Measurements from ENCODE around the gene MTCH2. TPM values are rescaled to one million over a fixed set of nuclear protein-coding genes. Genes with fewer than 3 reads are reported as not detected.
A peak's percentile ranks its signal among the peaks of the same experiment; 100 is the strongest.

The MTCH2 gene
- polyA plus RNA-seq, 1 experiment, result 194 TPM

DNA sequence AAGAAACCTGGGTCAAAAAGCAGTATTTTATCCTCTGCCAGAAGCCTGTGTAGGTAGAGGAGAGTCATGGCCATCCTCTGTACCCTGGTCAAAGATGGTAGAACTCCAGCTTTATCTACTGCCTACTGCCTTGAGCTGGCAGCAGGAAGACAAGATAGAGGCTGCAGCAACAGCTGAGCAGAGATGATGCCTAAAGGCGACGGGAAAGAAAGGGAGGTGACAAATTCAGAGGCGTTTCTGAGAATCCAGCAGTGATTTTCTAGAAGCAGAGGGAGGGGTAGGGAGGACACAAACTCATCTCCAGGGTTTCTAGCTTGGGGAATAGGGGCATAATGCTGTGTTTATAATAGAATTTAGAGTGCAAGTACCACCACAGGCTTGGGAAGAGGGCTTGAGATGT is 32.7 kb downstream of the MTCH2 start:
- Histone ChIP-seq H3K27me3 (ENCODE audit: control insufficient read depth, insufficient read depth, low read length) (no peaks in the 10 kb centered on the region), H3K9me3 (ENCODE audit: control insufficient read depth, insufficient read depth, low read length) (no peaks in the 10 kb centered on the region), H3K4me3 (ENCODE audit: low read depth, low read length) (no peak overlapping the region), H3K27ac (ENCODE audit: low read depth, low read length) (no peak overlapping the region)
- no peak for DNase-seq (ENCODE audit: low read depth, low spot score)
- ChIA-PET CTCF (no interaction called here), POLR2A (interaction anchor here (0.6 kb wide), 1 partner anchor 38 kb away, joined by 3 read pairs; no protein-coding TSS in a partner anchor)
- TF ChIP-seq, protein P1, sequence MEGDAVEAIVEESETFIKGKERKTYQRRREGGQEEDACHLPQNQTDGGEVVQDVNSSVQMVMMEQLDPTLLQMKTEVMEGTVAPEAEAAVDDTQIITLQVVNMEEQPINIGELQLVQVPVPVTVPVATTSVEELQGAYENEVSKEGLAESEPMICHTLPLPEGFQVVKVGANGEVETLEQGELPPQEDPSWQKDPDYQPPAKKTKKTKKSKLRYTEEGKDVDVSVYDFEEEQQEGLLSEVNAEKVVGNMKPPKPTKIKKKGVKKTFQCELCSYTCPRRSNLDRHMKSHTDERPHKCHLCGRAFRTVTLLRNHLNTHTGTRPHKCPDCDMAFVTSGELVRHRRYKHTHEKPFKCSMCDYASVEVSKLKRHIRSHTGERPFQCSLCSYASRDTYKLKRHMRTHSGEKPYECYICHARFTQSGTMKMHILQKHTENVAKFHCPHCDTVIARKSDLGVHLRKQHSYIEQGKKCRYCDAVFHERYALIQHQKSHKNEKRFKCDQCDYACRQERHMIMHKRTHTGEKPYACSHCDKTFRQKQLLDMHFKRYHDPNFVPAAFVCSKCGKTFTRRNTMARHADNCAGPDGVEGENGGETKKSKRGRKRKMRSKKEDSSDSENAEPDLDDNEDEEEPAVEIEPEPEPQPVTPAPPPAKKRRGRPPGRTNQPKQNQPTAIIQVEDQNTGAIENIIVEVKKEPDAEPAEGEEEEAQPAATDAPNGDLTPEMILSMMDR (IDR thresholded peaks at IDR 0.05; ENCODE audit: low read depth, low read length), result no peak

DNA sequence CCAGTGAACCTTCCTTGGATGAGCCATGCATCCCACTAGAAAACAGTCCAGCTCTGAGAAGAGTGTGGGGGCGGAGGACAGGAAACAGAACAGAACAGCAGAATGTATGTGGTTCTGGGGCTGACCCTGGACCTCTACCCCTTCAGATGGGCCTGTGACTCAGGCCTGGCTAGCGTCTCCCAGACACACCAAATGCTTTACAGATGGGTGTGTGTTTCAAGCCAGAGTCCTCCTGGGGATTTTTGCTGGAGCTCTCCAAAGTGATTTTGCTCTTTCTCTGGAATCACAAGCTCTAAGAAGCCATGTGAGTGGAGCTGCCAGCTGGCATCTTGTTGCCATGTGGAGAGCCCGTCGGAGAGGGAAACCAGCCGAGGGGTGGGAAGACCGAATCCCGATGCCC is 35.0 kb downstream of the MTCH2 start:
- ChIA-PET POLR2A (interaction anchor here (0.6 to 1.7 kb wide), 8 partner anchors 9 to 191 kb away, joined by 3 to 7 read pairs (median 4); partner anchors contain the start of genes C1QTNF4, KBTBD4 and NDUFS3), CTCF (interaction anchor here (1.2 to 2.0 kb wide), 3 partner anchors 11 to 233 kb away, joined by 4 to 13 read pairs (median 5); no protein-coding TSS in a partner anchor)
- H3K27me3 ChIP-seq (ENCODE audit: control insufficient read depth, insufficient read depth, low read length), result no peaks in the 10 kb centered on the region
- TF ChIP-seq, protein P1 (IDR thresholded peaks at IDR 0.05; ENCODE audit: low read depth, low read length), result no peak
- peak overlapping the region; percentile 73 for H3K27ac ChIP-seq (ENCODE audit: low read depth, low read length)
- no peaks in the 10 kb centered on the region for H3K9me3 ChIP-seq (ENCODE audit: control insufficient read depth, insufficient read depth, low read length)
- peak; percentile 84 for DNase-seq (ENCODE audit: low read depth, low spot score)
- no peak overlapping the region for H3K4me3 ChIP-seq (ENCODE audit: low read depth, low read length)

- ChIA-PET POLR2A (interaction anchor here (1.1 to 1.7 kb wide), 2 partner anchors 9 to 191 kb away, joined by 3 to 7 read pairs; no protein-coding TSS in a partner anchor), CTCF (interaction anchor here (1.2 to 2.0 kb wide), 3 partner anchors 12 to 233 kb away, joined by 4 to 13 read pairs (median 5); no protein-coding TSS in a partner anchor)
- H3K9me3 ChIP-seq (ENCODE audit: control insufficient read depth, insufficient read depth, low read length), result no peaks in the 10 kb centered on the region
- no peak for DNase-seq (ENCODE audit: low read depth, low spot score)
- no peak overlapping the region for H3K4me3 ChIP-seq (ENCODE audit: low read depth, low read length)
- peak overlapping the region; percentile 73 for H3K27ac ChIP-seq (ENCODE audit: low read depth, low read length)
- TF ChIP-seq, protein P1 (IDR thresholded peaks at IDR 0.05; ENCODE audit: low read depth, low read length), result no peak
- H3K27me3 ChIP-seq (ENCODE audit: control insufficient read depth, insufficient read depth, low read length), result no peaks in the 10 kb centered on the region
Observed at GRCh38 chr11:47606731-47607130, 35.6 kb downstream of the MTCH2 start.

- POLR2A ChIA-PET, result interaction anchor here (0.6 kb wide), 1 partner anchor 778 kb away, joined by 11 read pairs; no protein-coding TSS in a partner anchor
Observed at GRCh38 chr11:47605921-47606320, 36.4 kb downstream of the MTCH2 start.

GRCh38 chr11:47603295-47603694 is 39.1 kb downstream of the MTCH2 start:
- POLR2A ChIA-PET, result no interaction called here
- Histone ChIP-seq H3K27me3 (ENCODE audit: control insufficient read depth, insufficient read depth, low read length) (no peaks in the 10 kb centered on the region), H3K9me3 (ENCODE audit: control insufficient read depth, insufficient read depth, low read length) (no peaks in the 10 kb centered on the region), H3K4me3 (ENCODE audit: low read depth, low read length) (no peak overlapping the region), H3K27ac (ENCODE audit: low read depth, low read length) (no peak overlapping the region)
- CTCF ChIA-PET, result no interaction called here
- DNase-seq (ENCODE audit: low read depth, low spot score), result no peak
- TF ChIP-seq, protein P1 (IDR thresholded peaks at IDR 0.05; ENCODE audit: low read depth, low read length), result no peak

More at GRCh38 chr11:47605921-47606320, 36.4 kb downstream of the MTCH2 start:
- Histone ChIP-seq H3K4me3 (ENCODE audit: low read depth, low read length) (no peak overlapping the region), H3K9me3 (ENCODE audit: control insufficient read depth, insufficient read depth, low read length) (no peaks in the 10 kb centered on the region), H3K27ac (ENCODE audit: low read depth, low read length) (no peak overlapping the region), H3K27me3 (ENCODE audit: control insufficient read depth, insufficient read depth, low read length) (no peaks in the 10 kb centered on the region)
- no peak for DNase-seq (ENCODE audit: low read depth, low spot score)
- CTCF ChIA-PET, result interaction anchor here (2.0 kb wide), 1 partner anchor 12 kb away, joined by 13 read pairs; no protein-coding TSS in a partner anchor
- TF ChIP-seq, protein P1 (IDR thresholded peaks at IDR 0.05; ENCODE audit: low read depth, low read length), result no peak
